ENCODE measurements around the gene TFEB. TPM values are rescaled to one million over a fixed set of nuclear protein-coding genes. Genes with fewer than 3 reads are reported as not detected.

Gene TFEB
- total and polyA plus RNA-seq, 2 donors (not counting 3 experiments of a cell fraction or from before 2014, with no cell fraction given): 4.9 to 6.6 TPM

- CTCF ChIA-PET: interaction anchor here (1.2 kb wide), 1 partner anchor 13 kb away, joined by 5 read pairs; no protein-coding TSS in a partner anchor
- POLR2A ChIA-PET: no interaction called here
- TF ChIP-seq CTCF (IDR thresholded peaks at IDR 0.05; ENCODE audit: extremely low read depth in 1 of 2, insufficient read depth in 1 of 2, low read depth in 1 of 2, low read length in 2 of 2): no peak
- no peak for TF ChIP-seq GATA2 (IDR thresholded peaks at IDR 0.05; ENCODE audit: insufficient read depth, insufficient read length, low read depth, low read length)
- no peak for TF ChIP-seq EZH2 (IDR thresholded peaks at IDR 0.05; ENCODE audit: borderline replicate concordance, low read depth, low read length, severe bottlenecking)
- TF ChIP-seq POLR2AphosphoS5 (IDR thresholded peaks at IDR 0.05; ENCODE audit: insufficient read depth, low read depth, low read length): no peak
- no peak for TF ChIP-seq FOS (IDR thresholded peaks at IDR 0.05; ENCODE audit: borderline replicate concordance, insufficient read depth, low read length)
- TF ChIP-seq MAX (IDR thresholded peaks at IDR 0.05; ENCODE audit: insufficient read depth, insufficient read length): no peak
- no peak for TF ChIP-seq JUN (IDR thresholded peaks at IDR 0.05; ENCODE audit: borderline replicate concordance, insufficient read depth, insufficient read length, low read depth)
- TF ChIP-seq MYC (IDR thresholded peaks at IDR 0.05; ENCODE audit: low read depth, low read length): no peak
- TF ChIP-seq POLR2A (IDR thresholded peaks at IDR 0.05; ENCODE audit: low read depth, low read length): no peak
- FAIRE-seq: no peak
- no peak overlapping the region for H2AFZ ChIP-seq (ENCODE audit: low read depth, low read length)
- no peak overlapping the region for H3K4me2 ChIP-seq (ENCODE audit: insufficient read depth, low read length)
- no TSS peak for BruUV-seq (replicated peaks)
- no peak for DNase-seq (ENCODE audit: low read depth, low spot score)
- no peak overlapping the region for H3K9ac ChIP-seq (replicated peaks; ENCODE audit: extremely low read depth, insufficient read depth, low read length)
- no peaks in the 10 kb centered on the region for H3K4me1 ChIP-seq (ENCODE audit: control insufficient read depth, extremely low read depth, insufficient read depth, low read length)
- no peak overlapping the region for H3K4me3 ChIP-seq (replicated peaks in 1 of 3; ENCODE audit: insufficient read depth in 1 of 3, low read depth in 1 of 3, low read length in 3 of 3)
- no peaks in the 10 kb centered on the region for H3K79me2 ChIP-seq (ENCODE audit: control insufficient read depth, insufficient read depth, low read length)
- intact Hi-C loops (cut with micrococcal nuclease): no loop called here
- dilution Hi-C loops (cut with MboI; ENCODE audit: extremely low pct_ligation_motif_present, low sequenced_read_pairs): no loop called here
- no peaks in the 10 kb centered on the region for H3K9me3 ChIP-seq (replicated peaks; ENCODE audit: control insufficient read depth, insufficient read depth, low read length)
- H3K27ac ChIP-seq (ENCODE audit: insufficient read depth, low read depth, low read length): no peak overlapping the region
- no peaks in the 10 kb centered on the region for H3K27me3 ChIP-seq (ENCODE audit: control insufficient read depth in 2 of 2, insufficient read depth in 2 of 2, low read length in 2 of 2)
- no peaks in the 10 kb centered on the region for H4K20me1 ChIP-seq (replicated peaks; ENCODE audit: control insufficient read depth, extremely low read depth, insufficient read depth, low read length)
- no peaks in the 10 kb centered on the region for H3K36me3 ChIP-seq (ENCODE audit: control insufficient read depth in 2 of 2, extremely low read depth in 1 of 2, insufficient read depth in 2 of 2, low read length in 2 of 2)
- H3K9me1 ChIP-seq (replicated peaks; ENCODE audit: control insufficient read depth, extremely low read depth, insufficient read depth, low read length): no peaks in the 10 kb centered on the region
Measured at GRCh38 chr6:41718828-41719227, 16.6 kb downstream of the TFEB start.

Data from endothelial cell of umbilical vein (primary cell).